ENCODE results near the gene MRAS. TPM values are rescaled to one million over a fixed set of nuclear protein-coding genes. Genes with fewer than 3 reads are reported as not detected.
A peak's percentile ranks its signal among the peaks of the same experiment; 100 is the strongest.

The MRAS gene
- polyA plus RNA-seq: 100 to 1,000 TPM in 1 of 3 donors, 10 to 100 TPM in 2; 22.0 to 182 (median 55.7) TPM

- WGBS, 3 donors: 0 to 1% (median 1%) methylated on average over 56 to 93 of the region's 93 CpGs
- peak within 1 kb of the TSS; percentile 35 for H3K27ac ChIP-seq (ENCODE audit: low read depth, low read length)
These were observed at the start of gene MRAS for GRCh38 chr3:138347960-138348753. MRAS (plus strand) TSS chr3:138348579; CDS start chr3:138372884, 24,305 bp downstream.

- WGBS, 3 donors: 71 to 92% (median 81%) methylated on average over 2 of the region's 2 CpGs
- H3K27ac ChIP-seq (ENCODE audit: low read depth, low read length): no peak overlapping the region
These were observed 47.7 kb upstream of the MRAS start for GRCh38 chr3:138300647-138301046.

GRCh38 chr3:138303474-138303873 is 44.9 kb upstream of the MRAS start:
- no peak overlapping the region for H3K27ac ChIP-seq (ENCODE audit: low read depth, low read length)

GRCh38 chr3:138307899-138308298 is 40.5 kb upstream of the MRAS start:
- no peak overlapping the region for H3K27ac ChIP-seq (ENCODE audit: low read depth, low read length)
- WGBS, 3 donors: 82 to 89% (median 83%) methylated on average over 5 of the region's 5 CpGs

More at GRCh38 chr3:138303474-138303873, 44.9 kb upstream of the MRAS start:
- WGBS, 3 donors: 65 to 92% (median 92%) methylated on average over 6 of the region's 6 CpGs

- H3K27ac ChIP-seq (ENCODE audit: low read depth, low read length): no peak overlapping the region
These were observed 39.6 kb upstream of the MRAS start for GRCh38 chr3:138308783-138309182.

GRCh38 chr3:138310494-138310893 is 37.9 kb upstream of the MRAS start:
- WGBS, 3 donors: 78 to 83% (median 79%) methylated on average over 4 of the region's 4 CpGs
- no peak overlapping the region for H3K27ac ChIP-seq (ENCODE audit: low read depth, low read length)

- H3K27ac ChIP-seq (ENCODE audit: low read depth, low read length): no peak overlapping the region
- WGBS, 3 donors: 63 to 65% (median 64%) methylated on average over 1 of the region's 1 CpG
These were observed 33.6 kb upstream of the MRAS start for GRCh38 chr3:138314751-138315150.

- no peak overlapping the region for H3K27ac ChIP-seq (ENCODE audit: low read depth, low read length)
- 88 to 97% (median 96%) methylated on average over 1 of the region's 1 CpG for WGBS, 3 donors
These were observed 30.7 kb upstream of the MRAS start for GRCh38 chr3:138317687-138318086.

GRCh38 chr3:138323971-138324370 is 24.4 kb upstream of the MRAS start:
- H3K27ac ChIP-seq (ENCODE audit: low read depth, low read length): no peak overlapping the region
- 62 to 70% (median 69%) methylated on average over 4 of the region's 4 CpGs for whole genome bisulfite sequencing, 3 donors

GRCh38 chr3:138325990-138326389 is 22.4 kb upstream of the MRAS start:
- H3K27ac ChIP-seq (ENCODE audit: low read depth, low read length): no peak overlapping the region

GRCh38 chr3:138326866-138327595 is 21.3 kb upstream of the MRAS start:
- 94 to 95% (median 94%) methylated on average over 12 of the region's 12 CpGs for WGBS, 3 donors
- H3K27ac ChIP-seq (ENCODE audit: low read depth, low read length): no peak overlapping the region

GRCh38 chr3:138327831-138328230 is 20.5 kb upstream of the MRAS start:
- WGBS, 3 donors: 66 to 89% (median 83%) methylated on average over 4 of the region's 4 CpGs
- H3K27ac ChIP-seq (ENCODE audit: low read depth, low read length): no peak overlapping the region

- 35 to 54% (median 39%) methylated on average over 2 of the region's 2 CpGs for WGBS, 3 donors
- H3K27ac ChIP-seq (ENCODE audit: low read depth, low read length): no peak overlapping the region
These were observed 20.0 kb upstream of the MRAS start for GRCh38 chr3:138328341-138328740.

- WGBS, 3 donors: 0 to 1% (median 1%) methylated on average over 60 to 62 of the region's 62 CpGs
- H3K27ac ChIP-seq (ENCODE audit: low read depth, low read length): no peak within 1 kb of the TSS
These were observed 19.0 kb upstream of the MRAS start, which contains the start of gene NME9 for GRCh38 chr3:138329127-138329983. NME9 (minus strand) TSS chr3:138329851; CDS start chr3:138329335, 516 bp downstream.

- 6 to 11% (median 11%) methylated on average over 7 of the region's 7 CpGs for WGBS, 3 donors
- no peak overlapping the region for H3K27ac ChIP-seq (ENCODE audit: low read depth, low read length)
These were observed 18.4 kb upstream of the MRAS start for GRCh38 chr3:138329984-138330293.

GRCh38 chr3:138331143-138331894 is 17.1 kb upstream of the MRAS start:
- no peak overlapping the region for H3K27ac ChIP-seq (ENCODE audit: low read depth, low read length)
- WGBS, 3 donors: 90 to 91% (median 90%) methylated on average over 6 of the region's 6 CpGs

- 23 to 39% (median 31%) methylated on average over 4 of the region's 4 CpGs for WGBS, 3 donors
- H3K27ac ChIP-seq (ENCODE audit: low read depth, low read length): no peak overlapping the region
These were observed 15.8 kb upstream of the MRAS start for GRCh38 chr3:138332472-138333073.

- H3K27ac ChIP-seq (ENCODE audit: low read depth, low read length): no peak overlapping the region
- 43 to 89% (median 82%) methylated on average over 4 of the region's 4 CpGs for WGBS, 3 donors
These were observed 13.8 kb upstream of the MRAS start for GRCh38 chr3:138334608-138335007.
